Measurements from ENCODE around the gene GUCY1A2.

GUCY1A2 gene

DNA sequence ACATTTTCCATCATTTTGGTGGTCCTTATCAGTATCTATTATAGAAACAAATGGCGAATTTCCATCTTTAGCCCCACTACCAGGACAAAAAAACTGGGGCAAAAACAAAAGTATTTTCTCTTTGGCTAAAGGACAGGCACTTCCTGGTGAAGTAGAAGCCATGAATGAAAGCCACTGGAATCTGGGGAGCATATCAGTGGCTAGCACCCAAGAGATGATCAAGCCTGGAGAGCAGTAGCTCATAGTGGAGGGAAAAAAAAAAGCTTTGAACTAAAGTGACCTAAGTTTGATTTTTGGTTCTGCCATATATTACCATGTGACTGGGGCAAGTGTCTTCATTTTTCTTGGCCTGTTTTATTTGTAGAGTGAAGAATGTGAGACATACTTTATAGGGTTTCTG lies 272.3 kb downstream of the GUCY1A2 start:
- no peaks in the 10 kb centered on the region for H3K36me3 ChIP-seq (ENCODE audit: control insufficient read depth, insufficient read depth, low read length, severe bottlenecking)
- H3K9me3 ChIP-seq (ENCODE audit: control insufficient read depth, low read length), result no peaks in the 10 kb centered on the region
- no peaks in the 10 kb centered on the region for H3K27me3 ChIP-seq (replicated peaks; ENCODE audit: control insufficient read depth, insufficient read depth, low read length)
- no peak for DNase-seq (ENCODE audit: low read depth)
- H3K4me1 ChIP-seq (ENCODE audit: control insufficient read depth, insufficient read depth, low read length), result peaks cover 4% of the 10 kb centered on the region
- H3K9ac ChIP-seq (ENCODE audit: low read length), result no peak overlapping the region
- no peak overlapping the region for H3K4me3 ChIP-seq (ENCODE audit: low read length)

DNA sequence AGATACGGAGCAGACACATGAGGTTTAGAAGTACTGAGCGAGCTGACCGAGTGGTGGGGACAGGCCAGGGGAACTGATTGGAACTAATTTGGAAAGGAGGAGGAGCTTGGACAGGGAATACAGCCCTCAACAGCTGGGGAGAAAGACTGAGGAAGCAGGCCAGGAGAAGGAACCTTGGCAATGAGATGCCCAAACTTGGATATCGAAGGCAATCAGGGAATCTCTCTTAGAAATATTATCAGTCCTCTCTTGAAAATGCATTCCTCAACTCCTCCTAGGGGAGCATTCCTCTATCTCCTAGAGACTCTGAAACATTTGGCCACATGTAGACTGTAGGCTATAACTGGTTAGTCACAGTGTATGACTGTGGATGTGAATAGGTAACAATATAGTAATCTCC lies 284.6 kb downstream of the GUCY1A2 start:
- peak; percentile 14 for DNase-seq (ENCODE audit: low read depth)
- Histone ChIP-seq H3K4me1 (ENCODE audit: control insufficient read depth, insufficient read depth, low read length) (peaks cover 16% of the 10 kb centered on the region), H3K27me3 (replicated peaks; ENCODE audit: control insufficient read depth, insufficient read depth, low read length) (no peaks in the 10 kb centered on the region), H3K4me3 (ENCODE audit: low read length) (peak overlapping the region; percentile 69), H3K9ac (ENCODE audit: low read length) (peak overlapping the region; percentile 67), H3K9me3 (ENCODE audit: control insufficient read depth, low read length) (no peaks in the 10 kb centered on the region), H3K36me3 (ENCODE audit: control insufficient read depth, insufficient read depth, low read length, severe bottlenecking) (no peaks in the 10 kb centered on the region)

DNA sequence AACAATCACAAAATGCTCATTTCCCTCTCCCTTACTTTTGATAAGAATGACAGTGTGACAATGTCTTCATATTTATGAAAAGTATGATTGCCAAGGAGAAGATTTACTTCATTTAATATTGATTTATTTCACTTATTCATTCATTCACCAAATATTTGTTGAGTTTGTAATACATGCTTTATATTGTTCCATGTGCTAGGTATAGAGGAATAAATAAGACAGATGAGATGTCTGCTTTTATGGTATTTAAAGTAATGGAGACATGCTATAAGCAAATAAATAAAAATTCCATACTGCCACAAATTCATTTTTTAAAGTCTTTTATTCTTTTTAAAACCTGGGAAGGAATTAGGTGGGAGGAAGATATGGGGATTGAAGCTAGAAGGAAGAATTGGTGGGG lies 289.4 kb downstream of the GUCY1A2 start:
- no peaks in the 10 kb centered on the region for H3K36me3 ChIP-seq (ENCODE audit: control insufficient read depth, insufficient read depth, low read length, severe bottlenecking)
- no peaks in the 10 kb centered on the region for H3K27me3 ChIP-seq (replicated peaks; ENCODE audit: control insufficient read depth, insufficient read depth, low read length)
- H3K4me3 ChIP-seq (ENCODE audit: low read length), result no peak overlapping the region

DNA sequence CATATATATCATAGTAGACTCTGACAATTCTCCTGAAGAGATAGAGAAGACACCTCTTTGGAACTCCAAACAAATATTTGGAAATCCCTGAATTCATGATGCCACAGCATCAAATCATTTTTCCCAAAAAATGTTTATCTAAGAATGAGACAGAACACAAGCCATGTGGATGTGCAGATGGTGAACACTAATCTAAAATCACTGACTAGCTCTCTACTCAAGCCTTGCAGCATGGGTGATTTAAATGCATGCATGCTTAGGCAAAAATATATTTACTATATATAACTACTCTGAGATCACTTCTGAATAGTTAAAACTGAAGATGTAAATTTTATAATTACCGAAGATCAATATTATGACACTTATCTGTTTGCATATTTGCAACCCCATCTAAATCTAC lies 289.9 kb downstream of the GUCY1A2 start:
- no peak for DNase-seq (ENCODE audit: low read depth)
- H3K9me3 ChIP-seq (ENCODE audit: control insufficient read depth, low read length), result no peaks in the 10 kb centered on the region
- no peaks in the 10 kb centered on the region for H3K36me3 ChIP-seq (ENCODE audit: control insufficient read depth, insufficient read depth, low read length, severe bottlenecking)
- no peak overlapping the region for H3K4me3 ChIP-seq (ENCODE audit: low read length)
- H3K27me3 ChIP-seq (replicated peaks; ENCODE audit: control insufficient read depth, insufficient read depth, low read length), result no peaks in the 10 kb centered on the region
- peaks cover 14% of the 10 kb centered on the region for H3K4me1 ChIP-seq (ENCODE audit: control insufficient read depth, insufficient read depth, low read length)
- no peak overlapping the region for H3K9ac ChIP-seq (ENCODE audit: low read length)

More for the DNA sequence above, 289.4 kb downstream of the GUCY1A2 start:
- DNase-seq (ENCODE audit: low read depth), result no peak
- Histone ChIP-seq H3K9ac (ENCODE audit: low read length) (no peak overlapping the region), H3K9me3 (ENCODE audit: control insufficient read depth, low read length) (no peaks in the 10 kb centered on the region), H3K4me1 (ENCODE audit: control insufficient read depth, insufficient read depth, low read length) (peaks cover 16% of the 10 kb centered on the region)

DNA sequence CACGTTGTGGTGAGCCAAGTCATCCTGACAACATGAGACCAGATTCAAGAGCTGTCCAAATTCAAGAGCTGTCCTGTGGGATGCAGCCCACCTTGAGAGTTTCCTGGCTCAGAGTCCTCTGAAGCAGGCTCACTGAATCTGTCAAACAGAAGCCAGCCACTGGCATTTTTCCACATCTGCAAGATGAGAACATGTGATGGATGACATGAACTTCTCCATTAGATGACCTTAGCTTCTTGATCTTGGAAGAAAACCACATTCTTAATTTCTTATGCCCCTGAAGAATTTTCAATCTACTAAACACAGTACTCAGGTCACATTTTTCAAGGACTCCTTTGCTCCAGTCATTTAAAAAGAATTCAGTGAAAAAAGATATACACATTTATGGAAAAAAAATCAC lies 291.0 kb downstream of the GUCY1A2 start:
- Histone ChIP-seq H3K27me3 (replicated peaks; ENCODE audit: control insufficient read depth, insufficient read depth, low read length) (no peaks in the 10 kb centered on the region), H3K4me1 (ENCODE audit: control insufficient read depth, insufficient read depth, low read length) (peaks cover 7% of the 10 kb centered on the region), H3K4me3 (ENCODE audit: low read length) (no peak overlapping the region), H3K36me3 (ENCODE audit: control insufficient read depth, insufficient read depth, low read length, severe bottlenecking) (no peaks in the 10 kb centered on the region), H3K9ac (ENCODE audit: low read length) (no peak overlapping the region), H3K9me3 (ENCODE audit: control insufficient read depth, low read length) (no peaks in the 10 kb centered on the region)
- no peak for DNase-seq (ENCODE audit: low read depth)

DNA sequence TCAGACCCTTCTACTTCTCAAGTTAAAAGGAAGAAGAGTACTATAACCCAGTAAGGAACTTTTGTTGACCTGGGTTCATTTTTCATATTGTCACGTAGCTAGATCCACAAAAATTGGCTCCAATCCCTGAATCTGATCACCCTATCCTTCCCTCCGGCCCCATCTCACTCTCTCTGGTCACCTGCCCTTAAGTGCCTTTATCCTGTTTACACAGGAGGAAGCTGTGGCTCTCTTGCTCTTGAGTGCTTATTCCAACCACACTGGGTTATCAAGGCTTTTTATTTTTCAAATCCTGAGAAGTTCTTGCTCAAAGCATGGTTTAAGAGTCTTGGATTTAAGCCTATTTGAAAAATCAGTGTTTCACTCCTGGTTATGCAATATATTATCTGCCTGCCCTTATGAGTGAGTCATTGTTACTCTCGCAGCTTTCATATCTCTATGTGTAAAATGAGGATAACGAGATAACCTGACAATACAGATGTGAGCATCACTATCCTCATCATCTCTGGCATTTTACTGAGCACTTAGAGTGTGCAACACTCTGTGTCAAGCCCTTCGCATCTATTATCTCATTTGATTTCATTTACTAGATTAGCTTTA lies 293.9 kb downstream of the GUCY1A2 start:
- Histone ChIP-seq H3K9ac (ENCODE audit: low read length) (no peak overlapping the region), H3K36me3 (ENCODE audit: control insufficient read depth, insufficient read depth, low read length, severe bottlenecking) (no peaks in the 10 kb centered on the region), H3K4me1 (ENCODE audit: control insufficient read depth, insufficient read depth, low read length) (peaks cover 7% of the 10 kb centered on the region), H3K4me3 (ENCODE audit: low read length) (no peak overlapping the region), H3K27me3 (replicated peaks; ENCODE audit: control insufficient read depth, insufficient read depth, low read length) (no peaks in the 10 kb centered on the region), H3K9me3 (ENCODE audit: control insufficient read depth, low read length) (no peaks in the 10 kb centered on the region)
- peak; percentile 47 for DNase-seq (ENCODE audit: low read depth)

DNA sequence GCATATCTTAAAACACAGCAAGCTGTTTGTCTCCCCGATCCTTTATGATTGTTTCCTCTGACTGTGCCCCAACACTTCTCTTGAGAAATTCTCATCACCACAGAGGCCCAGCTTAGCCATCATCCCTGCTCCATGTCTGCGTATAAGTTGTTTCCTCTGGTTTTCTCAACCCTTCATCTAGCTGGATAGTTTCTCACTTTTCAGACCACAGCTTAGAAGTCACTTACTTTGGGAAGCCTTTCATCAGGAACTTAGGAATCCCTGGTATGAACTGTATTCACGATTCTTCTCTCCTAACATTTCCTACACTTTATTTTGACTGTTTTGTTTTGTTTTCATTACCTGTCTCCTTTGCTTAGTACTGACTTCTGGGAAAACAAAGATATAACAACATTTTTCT lies 295.2 kb downstream of the GUCY1A2 start:
- Histone ChIP-seq H3K4me3 (ENCODE audit: low read length) (no peak overlapping the region), H3K4me1 (ENCODE audit: control insufficient read depth, insufficient read depth, low read length) (peaks cover 7% of the 10 kb centered on the region), H3K36me3 (ENCODE audit: control insufficient read depth, insufficient read depth, low read length, severe bottlenecking) (no peaks in the 10 kb centered on the region), H3K27me3 (replicated peaks; ENCODE audit: control insufficient read depth, insufficient read depth, low read length) (no peaks in the 10 kb centered on the region), H3K9me3 (ENCODE audit: control insufficient read depth, low read length) (no peaks in the 10 kb centered on the region), H3K9ac (ENCODE audit: low read length) (no peak overlapping the region)
- no peak for DNase-seq (ENCODE audit: low read depth)

GRCh38 chr11:106717222-106717621 lies 301.1 kb downstream of the GUCY1A2 start:
- Histone ChIP-seq H3K4me3 (ENCODE audit: low read length) (no peak overlapping the region), H3K27me3 (replicated peaks; ENCODE audit: control insufficient read depth, insufficient read depth, low read length) (no peaks in the 10 kb centered on the region), H3K9me3 (ENCODE audit: control insufficient read depth, low read length) (no peaks in the 10 kb centered on the region), H3K4me1 (ENCODE audit: control insufficient read depth, insufficient read depth, low read length) (no peaks in the 10 kb centered on the region), H3K9ac (ENCODE audit: low read length) (no peak overlapping the region), H3K36me3 (ENCODE audit: control insufficient read depth, insufficient read depth, low read length, severe bottlenecking) (no peaks in the 10 kb centered on the region)
- DNase-seq (ENCODE audit: low read depth), result no peak

DNA sequence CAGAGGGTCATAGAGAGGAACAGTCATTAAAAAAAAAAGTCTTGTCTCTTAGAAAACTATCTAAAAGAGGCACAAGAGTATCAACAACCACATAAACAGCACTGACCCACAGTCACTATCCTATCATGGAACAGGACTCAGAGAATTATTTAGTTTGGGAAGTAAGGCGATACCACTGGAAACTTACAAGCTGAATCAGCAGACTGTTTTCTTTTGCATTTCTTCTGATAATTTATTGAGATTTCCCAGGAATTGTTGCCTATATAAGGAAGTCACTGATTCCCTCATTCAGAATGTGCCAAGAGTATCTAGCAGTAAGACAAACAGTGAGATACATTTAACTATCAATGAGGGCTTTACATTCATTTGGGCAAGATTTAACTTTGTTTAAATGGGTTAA lies 304.1 kb downstream of the GUCY1A2 start:
- H3K4me1 ChIP-seq (ENCODE audit: control insufficient read depth, insufficient read depth, low read length), result no peaks in the 10 kb centered on the region
- no peaks in the 10 kb centered on the region for H3K36me3 ChIP-seq (ENCODE audit: control insufficient read depth, insufficient read depth, low read length, severe bottlenecking)
- H3K9me3 ChIP-seq (ENCODE audit: control insufficient read depth, low read length), result no peaks in the 10 kb centered on the region
- no peak overlapping the region for H3K4me3 ChIP-seq (ENCODE audit: low read length)
- DNase-seq (ENCODE audit: low read depth), result peak; percentile 40
- no peak overlapping the region for H3K9ac ChIP-seq (ENCODE audit: low read length)
- no peaks in the 10 kb centered on the region for H3K27me3 ChIP-seq (replicated peaks; ENCODE audit: control insufficient read depth, insufficient read depth, low read length)

DNA sequence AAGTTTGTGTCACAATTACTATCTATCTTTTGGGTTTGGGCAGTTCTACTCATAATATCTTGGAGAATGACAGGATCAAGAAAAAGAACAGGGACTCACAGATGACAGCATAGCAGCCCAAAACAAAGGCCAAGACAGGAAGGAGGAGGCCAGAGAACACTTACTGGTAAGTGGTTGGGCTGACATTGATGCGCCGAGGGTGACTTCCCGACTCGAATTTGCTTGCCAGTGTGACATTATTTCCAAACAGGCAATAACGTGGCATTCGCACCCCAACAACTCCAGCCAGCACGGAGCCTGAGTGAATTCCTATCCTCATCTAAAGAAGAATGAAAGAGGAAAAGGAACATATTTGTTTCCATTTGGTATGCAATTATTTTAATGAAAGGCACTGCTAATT lies 309.9 kb downstream of the GUCY1A2 start:
- Histone ChIP-seq H3K36me3 (ENCODE audit: control insufficient read depth, insufficient read depth, low read length, severe bottlenecking) (no peaks in the 10 kb centered on the region), H3K9me3 (ENCODE audit: control insufficient read depth, low read length) (no peaks in the 10 kb centered on the region), H3K9ac (ENCODE audit: low read length) (no peak overlapping the region), H3K4me3 (ENCODE audit: low read length) (no peak overlapping the region), H3K4me1 (ENCODE audit: control insufficient read depth, insufficient read depth, low read length) (no peaks in the 10 kb centered on the region), H3K27me3 (replicated peaks; ENCODE audit: control insufficient read depth, insufficient read depth, low read length) (no peaks in the 10 kb centered on the region)
- no peak for DNase-seq (ENCODE audit: low read depth)

DNA sequence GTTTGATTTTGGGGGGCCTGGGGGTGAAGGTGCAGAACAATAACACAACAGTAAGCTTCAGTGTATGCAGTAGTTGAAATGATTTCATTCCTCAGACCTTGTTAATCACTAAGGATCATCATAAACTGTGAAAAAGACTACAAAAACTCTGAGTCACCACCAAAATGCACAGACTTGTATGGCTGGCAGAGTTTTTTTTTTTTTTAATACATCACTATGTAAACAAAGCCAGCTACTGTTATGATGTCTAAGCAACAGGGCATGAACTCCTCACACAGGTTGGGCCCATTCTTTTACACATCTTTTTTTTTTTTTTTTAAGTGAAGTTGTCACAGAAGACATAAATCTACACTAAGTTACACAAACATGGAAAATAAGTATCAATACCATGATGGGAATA lies 311.9 kb downstream of the GUCY1A2 start:
- no peaks in the 10 kb centered on the region for H3K36me3 ChIP-seq (ENCODE audit: control insufficient read depth, insufficient read depth, low read length, severe bottlenecking)
- no peaks in the 10 kb centered on the region for H3K4me1 ChIP-seq (ENCODE audit: control insufficient read depth, insufficient read depth, low read length)
- H3K9ac ChIP-seq (ENCODE audit: low read length), result no peak overlapping the region
- no peak overlapping the region for H3K4me3 ChIP-seq (ENCODE audit: low read length)
- no peaks in the 10 kb centered on the region for H3K9me3 ChIP-seq (ENCODE audit: control insufficient read depth, low read length)
- H3K27me3 ChIP-seq (replicated peaks; ENCODE audit: control insufficient read depth, insufficient read depth, low read length), result no peaks in the 10 kb centered on the region
- peak; percentile 45 for DNase-seq (ENCODE audit: low read depth)

GRCh38 chr11:106702805-106703204 lies 315.5 kb downstream of the GUCY1A2 start:
- Histone ChIP-seq H3K27me3 (replicated peaks; ENCODE audit: control insufficient read depth, insufficient read depth, low read length) (no peaks in the 10 kb centered on the region), H3K9ac (ENCODE audit: low read length) (no peak overlapping the region), H3K9me3 (ENCODE audit: control insufficient read depth, low read length) (no peaks in the 10 kb centered on the region), H3K36me3 (ENCODE audit: control insufficient read depth, insufficient read depth, low read length, severe bottlenecking) (no peaks in the 10 kb centered on the region), H3K4me3 (ENCODE audit: low read length) (no peak overlapping the region), H3K4me1 (ENCODE audit: control insufficient read depth, insufficient read depth, low read length) (peaks cover 2% of the 10 kb centered on the region)
- no peak for DNase-seq (ENCODE audit: low read depth)

Data from adipocyte (in vitro differentiated cells).